ENCODE measurements around the gene PRR5L. TPM values are rescaled to one million over a fixed set of nuclear protein-coding genes. Genes with fewer than 3 reads are reported as not detected.

Gene PRR5L
- total and polyA plus RNA-seq, 2 experiments from 2014 or later, result 0.70 to 2.6 TPM

DNA sequence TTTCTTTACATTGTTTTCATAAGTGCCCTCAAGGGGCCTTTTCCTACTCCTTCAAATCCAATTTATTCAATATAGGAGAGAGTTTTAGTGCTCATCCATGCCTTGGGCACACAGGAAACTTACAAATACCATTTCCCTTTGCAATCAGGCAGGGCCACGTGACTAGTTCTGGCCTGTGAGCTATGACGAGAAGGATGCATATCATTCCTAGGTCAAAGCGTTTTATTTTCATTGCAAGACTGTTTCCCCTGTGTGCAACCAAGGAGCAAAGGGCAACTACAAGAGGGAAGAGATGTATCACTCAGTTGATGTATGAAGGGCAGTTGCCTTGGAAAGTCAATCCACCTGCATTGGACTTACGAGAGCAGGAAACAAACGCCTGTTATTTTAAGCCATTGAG, 215.9 kb downstream of the PRR5L start:
- H3K9me3 ChIP-seq (ENCODE audit: low read depth), result no peaks in the 10 kb centered on the region
- H3K27ac ChIP-seq, result no peak overlapping the region
- H3K27me3 ChIP-seq, result peaks cover 3% of the 10 kb centered on the region
- H3K4me3 ChIP-seq, result no peak overlapping the region
- TF ChIP-seq CTCF (IDR thresholded peaks at IDR 0.05; ENCODE audit: low read depth, low read length), result no peak
- H3K4me1 ChIP-seq (ENCODE audit: low read depth), result peaks cover 5% of the 10 kb centered on the region
- no peaks in the 10 kb centered on the region for H3K36me3 ChIP-seq
- no peak for DNase-seq (ENCODE audit: low read depth in 1 of 2, low spot score in 1 of 2)

DNA sequence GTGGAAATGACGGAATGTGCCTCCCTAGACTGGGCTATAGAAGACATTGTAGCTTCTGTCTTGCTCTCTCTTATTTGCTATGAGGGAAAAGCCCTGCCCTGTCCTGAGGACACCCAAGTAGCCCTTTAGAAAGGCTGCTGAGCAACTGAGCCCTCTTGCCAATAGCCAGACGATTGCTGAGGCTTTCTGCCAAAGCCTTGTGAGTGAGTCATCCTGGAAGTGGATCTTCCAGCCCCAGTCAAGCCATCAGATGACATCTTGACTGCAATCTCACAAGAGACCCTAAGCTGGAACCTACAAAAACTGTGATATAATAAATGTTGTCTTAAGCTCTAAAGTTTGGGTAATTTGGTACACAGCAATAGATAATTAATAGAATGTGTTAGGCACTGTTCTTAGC, 217.9 kb downstream of the PRR5L start:
- no peaks in the 10 kb centered on the region for H3K9me3 ChIP-seq (ENCODE audit: low read depth)
- no peak overlapping the region for H3K27ac ChIP-seq
- H3K27me3 ChIP-seq, result peaks cover 3% of the 10 kb centered on the region
- H3K4me3 ChIP-seq, result no peak overlapping the region
- TF ChIP-seq CTCF (IDR thresholded peaks at IDR 0.05; ENCODE audit: low read depth, low read length), result no peak
- no peak for DNase-seq (ENCODE audit: low read depth in 1 of 2, low spot score in 1 of 2)
- no peaks in the 10 kb centered on the region for H3K36me3 ChIP-seq
- H3K4me1 ChIP-seq (ENCODE audit: low read depth), result no peaks in the 10 kb centered on the region

Other genes with a start within 250 kb of the PRR5L start
- gene COMMD9, start 6.9 kb upstream of the PRR5L start, total RNA-seq, result 34.2 and 45.1 TPM in 2 replicates
- gene COMMD9, start 6.9 kb upstream of the PRR5L start, polyA plus RNA-seq, result 60.0 and 84.9 TPM in 2 replicates
- gene TRAF6, start 214.0 kb downstream of the PRR5L start, total RNA-seq, result 7.5 and 11.6 TPM in 2 replicates
- gene TRAF6, start 214.0 kb downstream of the PRR5L start, polyA plus RNA-seq, result 6.6 and 13.2 TPM in 2 replicates